Measurements from ENCODE around the gene SND1.

DNA sequence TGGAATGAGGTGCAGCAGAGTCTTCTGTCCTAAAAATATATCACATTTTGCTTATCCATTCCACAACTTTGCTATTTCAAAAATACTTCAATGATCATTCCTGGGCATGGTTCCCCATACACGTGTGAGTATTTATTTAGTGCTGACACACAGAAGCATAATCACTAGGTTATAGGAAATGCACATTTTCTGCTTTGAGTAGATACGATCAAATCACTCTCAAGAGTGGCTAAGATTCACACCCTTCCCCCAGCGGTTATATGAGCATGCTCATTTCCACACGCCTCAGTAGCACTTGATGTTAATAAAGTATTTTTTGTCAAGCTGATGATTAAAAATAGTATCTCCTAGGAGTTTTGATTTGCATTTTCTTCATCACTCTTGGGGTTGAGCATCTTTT lies 472.8 kb downstream of the SND1 start:
- TF ChIP-seq, protein P1, sequence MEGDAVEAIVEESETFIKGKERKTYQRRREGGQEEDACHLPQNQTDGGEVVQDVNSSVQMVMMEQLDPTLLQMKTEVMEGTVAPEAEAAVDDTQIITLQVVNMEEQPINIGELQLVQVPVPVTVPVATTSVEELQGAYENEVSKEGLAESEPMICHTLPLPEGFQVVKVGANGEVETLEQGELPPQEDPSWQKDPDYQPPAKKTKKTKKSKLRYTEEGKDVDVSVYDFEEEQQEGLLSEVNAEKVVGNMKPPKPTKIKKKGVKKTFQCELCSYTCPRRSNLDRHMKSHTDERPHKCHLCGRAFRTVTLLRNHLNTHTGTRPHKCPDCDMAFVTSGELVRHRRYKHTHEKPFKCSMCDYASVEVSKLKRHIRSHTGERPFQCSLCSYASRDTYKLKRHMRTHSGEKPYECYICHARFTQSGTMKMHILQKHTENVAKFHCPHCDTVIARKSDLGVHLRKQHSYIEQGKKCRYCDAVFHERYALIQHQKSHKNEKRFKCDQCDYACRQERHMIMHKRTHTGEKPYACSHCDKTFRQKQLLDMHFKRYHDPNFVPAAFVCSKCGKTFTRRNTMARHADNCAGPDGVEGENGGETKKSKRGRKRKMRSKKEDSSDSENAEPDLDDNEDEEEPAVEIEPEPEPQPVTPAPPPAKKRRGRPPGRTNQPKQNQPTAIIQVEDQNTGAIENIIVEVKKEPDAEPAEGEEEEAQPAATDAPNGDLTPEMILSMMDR (IDR thresholded peaks at IDR 0.05) = no peak
- no peak for TF ChIP-seq POLR2A (IDR thresholded peaks at IDR 0.05)
- TF ChIP-seq EP300 (IDR thresholded peaks at IDR 0.05) = no peak
